Neural progenitor cell (in vitro differentiated cells): ENCODE results near the gene VEPH1. TPM values are rescaled to one million over a fixed set of nuclear protein-coding genes. Genes with fewer than 3 reads are reported as not detected.

Experiments
- DNase-seq: peaks from one replicate; pipeline ENCODE4 v3.0.0-alpha.2; 2016; ENCODE audit warnings: low spot score
- H2AFZ ChIP-seq: fragments of 200-600 bp; sonication (generic); replicated peaks from 2 replicates; pipeline ENCODE4 v1.6.1; 2016; ENCODE audit warnings: antibody characterized with exemption
- H3F3A ChIP-seq: fragments of 200-600 bp; sonication (generic); 2 replicates; pipeline ENCODE4 v1.6.1; 2016; ENCODE audit warnings: antibody characterized with exemption, low read depth
- H3K27ac ChIP-seq: fragments of 200-600 bp; sonication (generic); 2 replicates; pipeline ENCODE4 v1.5.1; 2016; ENCODE audit warnings: mild to moderate bottlenecking
- H3K27me3 ChIP-seq: fragments of 200-600 bp; sonication (generic); 2 replicates; pipeline ENCODE4 v1.6.1; 2016; ENCODE audit warnings: mild to moderate bottlenecking, moderate library complexity
- H3K36me3 ChIP-seq: fragments of 200-600 bp; sonication (generic); 2 replicates; pipeline ENCODE4 v1.5.1; 2016
- H3K4me1 ChIP-seq: fragments of 200-600 bp; sonication (generic); 2 replicates; pipeline ENCODE4 v1.6.1; 2016; ENCODE audit warnings: mixed run types
- H3K4me2 ChIP-seq: fragments of 200-600 bp; sonication (generic); 2 replicates; pipeline ENCODE4 v1.6.1; 2016
- H3K4me3 ChIP-seq: fragments of 200-600 bp; sonication (generic); 2 replicates; pipeline ENCODE4 v1.5.1; 2016
- H3K79me2 ChIP-seq: fragments of 200-600 bp; sonication (generic); 2 replicates; pipeline ENCODE4 v1.6.1; 2016; ENCODE audit warnings: low read depth
- H3K9ac ChIP-seq: fragments of 200-600 bp; sonication (generic); 2 replicates; pipeline ENCODE4 v1.6.1; 2016
- H3K9me3 ChIP-seq: fragments of 200-600 bp; sonication (generic); 2 replicates; pipeline ENCODE4 v1.5.1; 2016; ENCODE audit warnings: low read depth
- H4K20me1 ChIP-seq: fragments of 200-600 bp; sonication (generic); 2 replicates; pipeline ENCODE4 v1.6.1; 2016; ENCODE audit warnings: low read depth
- H3K27ac Mint-ChIP-seq: 3 replicates; pipeline ENCODE4 v1.8.0; 2021; ENCODE audit warnings: mixed read lengths
- H3K27me3 Mint-ChIP-seq: 2 replicates; pipeline ENCODE4 v1.8.0; 2022; ENCODE audit warnings: low read depth, mild to moderate bottlenecking, inconsistent platforms, moderate library complexity, mixed read lengths; ENCODE audit not compliant: insufficient read depth
- H3K36me3 Mint-ChIP-seq: 3 replicates; pipeline ENCODE4 v1.8.0; 2021; ENCODE audit warnings: mixed read lengths
- H3K4me1 Mint-ChIP-seq: 3 replicates; pipeline ENCODE4 v1.8.0; 2021; ENCODE audit warnings: mixed read lengths
- H3K4me3 Mint-ChIP-seq: 3 replicates; pipeline ENCODE4 v1.8.0; 2021; ENCODE audit warnings: mild to moderate bottlenecking, moderate library complexity, mixed read lengths
- H3K9me3 Mint-ChIP-seq: 3 replicates; pipeline ENCODE4 v1.8.0; 2020; ENCODE audit warnings: mixed read lengths
- CTCF ChIP-seq: fragments of 200-600 bp; sonication (generic); IDR thresholded peaks from 2 replicates; pipeline ENCODE4 v1.5.1; 2017; ENCODE audit warnings: antibody characterized with exemption, mild to moderate bottlenecking
- EZH2 ChIP-seq: fragments of 200-600 bp; sonication (generic); IDR thresholded peaks from 2 replicates; pipeline ENCODE4 v1.6.1; 2017; ENCODE audit warnings: antibody characterized with exemption, mild to moderate bottlenecking, moderate library complexity
- EZH2phosphoT487 ChIP-seq: fragments of 200-600 bp; sonication (generic); IDR thresholded peaks from 2 replicates; pipeline ENCODE4 v1.6.1; 2017; ENCODE audit warnings: antibody characterized with exemption
- total RNA-seq: library from RNA; depleted of rRNA; stranded (reverse); fragments of >200 nt; gene quantifications from 2 replicates; pipeline ENCODE4 v1.2.3, GENCODE V29; 2015; ENCODE audit warnings: low replicate concordance

VEPH1 gene
- total RNA-seq, 1 donor from 2014 or later = not detected

- peaks cover 19% of the 10 kb centered on the region for H3K4me1 Mint-ChIP-seq
- H3K9me3 ChIP-seq = no peaks in the 10 kb centered on the region
- no peaks in the 10 kb centered on the region for H3K79me2 ChIP-seq
- H3K27ac ChIP-seq = no peak overlapping the region
- peak overlapping the region; percentile 88 for H3K27ac Mint-ChIP-seq
- H3K27me3 Mint-ChIP-seq = no peaks in the 10 kb centered on the region
- DNase-seq = no peak
- no peak overlapping the region for H3K4me3 ChIP-seq
- no peak overlapping the region for H2AFZ ChIP-seq
- no peak for TF ChIP-seq EZH2
- TF ChIP-seq CTCF = no peak
- no peak for TF ChIP-seq EZH2phosphoT487
- H3K9me3 Mint-ChIP-seq = peaks cover 3% of the 10 kb centered on the region
- H3K36me3 ChIP-seq = no peaks in the 10 kb centered on the region
- H3K4me2 ChIP-seq = no peak overlapping the region
- H3K36me3 Mint-ChIP-seq = peaks cover 14% of the 10 kb centered on the region
- H3K4me3 Mint-ChIP-seq = no peak overlapping the region
- no peaks in the 10 kb centered on the region for H3K27me3 ChIP-seq
- H3F3A ChIP-seq = no peaks in the 10 kb centered on the region
- H3K9ac ChIP-seq = no peak overlapping the region
- no peaks in the 10 kb centered on the region for H3K4me1 ChIP-seq
- no peaks in the 10 kb centered on the region for H4K20me1 ChIP-seq
Observed at GRCh38 chr3:157356541-157356940, 146.7 kb downstream of the VEPH1 start.

- no peaks in the 10 kb centered on the region for H3K27me3 Mint-ChIP-seq
- H3K9me3 Mint-ChIP-seq = peaks cover 10% of the 10 kb centered on the region
- Histone ChIP-seq H3K36me3 (no peaks in the 10 kb centered on the region), H3K4me3 (no peak overlapping the region), H3F3A (no peaks in the 10 kb centered on the region), H3K4me2 (no peak overlapping the region), H3K9me3 (no peaks in the 10 kb centered on the region), H3K4me1 (no peaks in the 10 kb centered on the region), H3K27me3 (no peaks in the 10 kb centered on the region), H4K20me1 (no peaks in the 10 kb centered on the region), H2AFZ (peak overlapping the region; percentile 7), H3K9ac (no peak overlapping the region), H3K79me2 (no peaks in the 10 kb centered on the region), H3K27ac (no peak overlapping the region)
- H3K4me3 Mint-ChIP-seq = no peak overlapping the region
- DNase-seq = no peak
- H3K4me1 Mint-ChIP-seq = peaks cover 19% of the 10 kb centered on the region
- peaks cover 16% of the 10 kb centered on the region for H3K36me3 Mint-ChIP-seq
- peak overlapping the region; percentile 59 for H3K27ac Mint-ChIP-seq
- TF ChIP-seq CTCF (no peak), EZH2phosphoT487 (no peak), EZH2 (no peak)
Observed at GRCh38 chr3:157355276-157355675, 147.9 kb downstream of the VEPH1 start.

GRCh38 chr3:157354722-157355121 lies 148.5 kb downstream of the VEPH1 start:
- Mint-ChIP-seq H3K36me3 (peaks cover 16% of the 10 kb centered on the region), H3K4me3 (no peak overlapping the region), H3K4me1 (peaks cover 17% of the 10 kb centered on the region), H3K9me3 (peaks cover 15% of the 10 kb centered on the region), H3K27me3 (no peaks in the 10 kb centered on the region), H3K27ac (peak overlapping the region; percentile 59)
- no peaks in the 10 kb centered on the region for H3F3A ChIP-seq
- H3K36me3 ChIP-seq = no peaks in the 10 kb centered on the region
- H3K4me3 ChIP-seq = no peak overlapping the region
- TF ChIP-seq EZH2 (no peak), CTCF (peak; percentile 70)
- H3K4me2 ChIP-seq = no peak overlapping the region
- H3K9me3 ChIP-seq = no peaks in the 10 kb centered on the region
- no peak overlapping the region for H3K9ac ChIP-seq
- H3K27me3 ChIP-seq = no peaks in the 10 kb centered on the region
- peak overlapping the region; percentile 7 for H2AFZ ChIP-seq
- H4K20me1 ChIP-seq = no peaks in the 10 kb centered on the region
- H3K4me1 ChIP-seq = no peaks in the 10 kb centered on the region
- DNase-seq = peak; percentile 55
- H3K27ac ChIP-seq = no peak overlapping the region
- no peaks in the 10 kb centered on the region for H3K79me2 ChIP-seq
